SK-N-MC (cell line): ENCODE results near the gene STARD13.

Experiments used
- DNase-seq: peaks from one replicate; pipeline ENCODE4 v3.0.0-alpha.2; 2011; ENCODE audit warnings: low read depth, low spot score
- H3K27ac ChIP-seq: fragments of 200-600 bp; sonication (generic); 2 replicates; pipeline ENCODE4 v1.5.1; 2016; ENCODE audit warnings: mixed run types
- H3K36me3 ChIP-seq: fragments of 200-600 bp; sonication (generic); 2 replicates; pipeline ENCODE4 v1.6.1; 2017; ENCODE audit warnings: antibody characterized with exemption, low read length, mixed read lengths; ENCODE audit not compliant: insufficient read depth
- H3K4me3 ChIP-seq: fragments of 200-600 bp; sonication (generic); 2 replicates; pipeline ENCODE4 v1.5.1; 2016
- H3K9ac ChIP-seq: fragments of 200-600 bp; sonication (generic); 2 replicates; pipeline ENCODE4 v1.8.0; 2017; ENCODE audit warnings: mixed run types, mixed read lengths; ENCODE audit not compliant: insufficient read length
- H3K9me3 ChIP-seq: fragments of 200-600 bp; sonication (generic); 2 replicates; pipeline ENCODE4 v1.6.1; 2017; ENCODE audit warnings: low read depth, mild to moderate bottlenecking, antibody characterized with exemption, low read length, moderate library complexity, mixed read lengths
- EZH2 ChIP-seq: fragments of 200-600 bp; sonication (generic); IDR thresholded peaks from one replicate; pipeline ENCODE4 v1.6.1; 2017; ENCODE audit warnings: antibody characterized with exemption
- FOXP2 ChIP-seq: optimal IDR thresholded peaks from 2 replicates; pipeline ENCODE3; 2011; ENCODE audit warnings: mild to moderate bottlenecking, moderate library complexity; ENCODE audit not compliant: insufficient read depth; ENCODE audit errors: extremely low read length, control extremely low read depth
- POLR2AphosphoS5 ChIP-seq: IDR thresholded peaks from 2 replicates; pipeline ENCODE4 v1.6.1; 2012; ENCODE audit warnings: mild to moderate bottlenecking, low read depth, low read length, borderline replicate concordance

Gene STARD13

DNA sequence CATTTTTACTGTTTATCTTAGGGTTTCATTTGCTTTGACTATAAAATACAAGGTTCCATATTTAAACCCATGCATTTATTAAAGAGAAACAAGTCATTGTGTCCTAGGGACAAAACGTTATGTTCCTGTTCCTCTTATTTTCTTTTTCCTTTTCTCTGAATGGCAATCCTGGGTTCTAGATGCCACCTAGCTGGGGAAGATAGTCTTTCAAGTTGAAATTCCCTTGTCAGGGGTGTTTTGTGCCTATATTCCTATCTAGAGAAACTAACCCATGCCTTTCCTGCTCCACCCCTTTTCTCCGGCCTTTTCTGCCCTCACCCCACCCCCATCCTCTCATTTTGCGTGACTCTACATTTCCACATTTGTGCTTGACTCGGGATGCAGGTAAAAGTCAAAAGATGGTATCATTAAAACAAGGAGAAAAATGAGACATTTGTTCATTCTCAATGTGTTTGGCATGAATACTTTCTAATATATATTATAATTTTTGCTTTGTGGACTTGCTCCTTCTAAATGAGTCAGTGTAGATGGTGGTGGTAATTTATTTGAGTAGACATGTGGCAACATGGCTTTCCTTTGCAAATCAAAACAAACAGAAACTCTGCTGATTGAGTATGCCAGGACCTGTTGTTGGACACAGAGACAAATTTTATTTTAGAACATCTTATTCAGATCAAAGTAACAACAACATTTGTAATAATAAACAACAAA lies 26.8 kb upstream of the STARD13 start:
- Histone ChIP-seq H3K9ac (no peak overlapping the region), H3K9me3 (no peaks in the 10 kb centered on the region), H3K4me3 (no peak overlapping the region), H3K36me3 (no peaks in the 10 kb centered on the region), H3K27ac (no peak overlapping the region)
- DNase-seq, result no peak
- TF ChIP-seq FOXP2 (no peak), EZH2 (no peak), POLR2AphosphoS5 (no peak)

DNA sequence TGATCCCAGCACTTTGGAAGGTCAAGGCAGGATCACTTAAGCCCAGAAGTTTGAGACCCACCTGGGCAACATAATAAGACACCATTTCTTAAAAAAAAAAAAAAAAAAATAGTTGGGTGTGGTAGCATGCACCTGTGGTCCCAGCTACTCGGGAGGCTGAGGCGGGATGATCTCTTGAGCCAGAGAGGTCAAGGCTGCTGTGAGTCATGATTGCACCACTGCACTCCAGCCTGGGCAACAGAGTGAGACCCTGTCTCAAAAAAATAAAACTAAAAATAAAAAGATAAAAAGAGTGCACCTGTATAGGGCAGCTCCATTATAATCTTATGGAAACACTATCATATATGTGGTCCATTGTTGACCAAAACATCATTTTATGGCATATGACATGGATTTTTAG lies 25.5 kb upstream of the STARD13 start:
- no peak for DNase-seq
- no peak overlapping the region for H3K27ac ChIP-seq
- no peaks in the 10 kb centered on the region for H3K36me3 ChIP-seq
- TF ChIP-seq FOXP2, result no peak
- no peak for TF ChIP-seq EZH2
- TF ChIP-seq POLR2AphosphoS5, result no peak
- H3K9me3 ChIP-seq, result no peaks in the 10 kb centered on the region
- no peak overlapping the region for H3K9ac ChIP-seq
- H3K4me3 ChIP-seq, result no peak overlapping the region

DNA sequence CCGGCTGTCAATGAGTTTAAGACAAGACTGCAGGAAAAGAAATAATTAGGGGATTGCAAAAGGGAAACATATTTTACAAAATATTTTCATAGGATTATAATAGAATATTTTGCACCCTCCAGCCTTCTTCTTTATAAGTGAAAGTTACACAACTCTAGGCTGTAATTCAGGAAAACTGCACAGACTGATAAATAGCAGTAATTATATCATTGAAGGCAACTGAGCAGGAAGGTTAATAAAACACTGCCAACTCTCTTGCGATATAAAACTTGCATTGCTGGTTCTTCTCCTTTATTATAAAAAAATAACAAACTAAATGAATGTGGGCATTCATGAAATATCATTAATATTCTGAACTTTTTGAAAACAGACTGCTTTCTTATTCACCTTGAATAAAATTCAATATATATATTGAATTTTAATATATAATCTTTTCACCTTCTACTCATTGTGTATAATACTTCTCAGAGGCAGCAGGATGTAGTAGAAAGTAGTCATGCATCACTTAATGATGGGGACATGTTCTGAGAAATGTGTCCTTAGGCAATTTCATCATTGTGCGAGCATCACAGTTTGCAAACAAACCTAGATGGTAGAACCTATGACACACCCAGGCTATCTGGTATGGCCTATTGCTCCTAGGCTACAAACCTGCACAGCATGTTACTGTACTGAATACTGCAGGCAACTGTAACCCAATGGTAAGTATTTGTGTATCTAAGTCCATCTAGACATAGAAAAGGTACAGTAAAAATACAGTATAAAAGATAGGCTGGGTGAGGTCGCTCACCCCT lies 24.9 kb upstream of the STARD13 start:
- no peak for DNase-seq
- H3K27ac ChIP-seq, result no peak overlapping the region
- no peak for TF ChIP-seq EZH2
- TF ChIP-seq POLR2AphosphoS5, result no peak
- no peak for TF ChIP-seq FOXP2
- no peak overlapping the region for H3K9ac ChIP-seq
- no peaks in the 10 kb centered on the region for H3K36me3 ChIP-seq
- no peaks in the 10 kb centered on the region for H3K9me3 ChIP-seq
- no peak overlapping the region for H3K4me3 ChIP-seq

DNA sequence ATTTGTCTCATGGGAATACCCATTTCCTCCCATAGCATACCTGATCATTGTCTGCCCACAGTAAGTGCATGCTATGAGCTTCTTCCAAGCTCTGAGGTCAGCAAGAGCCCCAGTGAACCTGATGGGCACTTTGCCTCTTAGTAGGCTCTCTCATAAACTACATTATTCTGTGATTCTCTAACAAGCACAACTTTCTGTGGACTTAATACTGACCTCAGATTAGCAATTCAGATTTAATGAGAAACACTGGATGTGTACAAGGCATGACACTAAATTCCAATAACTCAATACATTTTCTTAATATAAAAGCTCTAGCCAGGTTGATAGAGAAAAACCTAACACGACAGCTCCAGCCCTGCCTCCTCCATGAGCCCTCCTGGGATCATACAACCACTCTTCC lies 23.3 kb upstream of the STARD13 start:
- H3K9ac ChIP-seq, result no peak overlapping the region
- DNase-seq, result no peak
- no peak overlapping the region for H3K27ac ChIP-seq
- H3K4me3 ChIP-seq, result no peak overlapping the region
- no peaks in the 10 kb centered on the region for H3K9me3 ChIP-seq
- TF ChIP-seq POLR2AphosphoS5 (no peak), EZH2 (no peak), FOXP2 (no peak)
- no peaks in the 10 kb centered on the region for H3K36me3 ChIP-seq

DNA sequence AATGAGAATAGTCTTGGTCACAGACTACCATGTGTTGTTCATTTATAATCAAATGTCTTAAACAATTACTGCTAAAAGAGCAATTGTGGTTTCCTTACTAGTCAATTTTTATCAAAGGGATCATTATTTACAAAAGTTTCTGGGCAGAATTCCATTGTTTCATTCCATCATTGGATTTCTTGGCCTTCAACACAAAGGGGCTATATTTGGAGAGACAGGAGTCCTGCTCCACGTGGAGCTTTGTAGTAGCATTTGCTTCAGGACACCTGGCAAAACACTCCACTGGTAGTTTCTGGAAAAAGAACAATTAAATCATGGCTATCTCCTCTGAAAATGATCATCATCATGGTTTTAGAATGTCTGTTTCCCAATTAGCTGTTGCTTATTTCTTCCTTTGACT lies 22.3 kb upstream of the STARD13 start:
- no peak overlapping the region for H3K4me3 ChIP-seq
- TF ChIP-seq FOXP2 (no peak), POLR2AphosphoS5 (no peak), EZH2 (no peak)
- H3K36me3 ChIP-seq, result no peaks in the 10 kb centered on the region
- no peak overlapping the region for H3K27ac ChIP-seq
- no peak for DNase-seq
- no peak overlapping the region for H3K9ac ChIP-seq
- no peaks in the 10 kb centered on the region for H3K9me3 ChIP-seq

DNA sequence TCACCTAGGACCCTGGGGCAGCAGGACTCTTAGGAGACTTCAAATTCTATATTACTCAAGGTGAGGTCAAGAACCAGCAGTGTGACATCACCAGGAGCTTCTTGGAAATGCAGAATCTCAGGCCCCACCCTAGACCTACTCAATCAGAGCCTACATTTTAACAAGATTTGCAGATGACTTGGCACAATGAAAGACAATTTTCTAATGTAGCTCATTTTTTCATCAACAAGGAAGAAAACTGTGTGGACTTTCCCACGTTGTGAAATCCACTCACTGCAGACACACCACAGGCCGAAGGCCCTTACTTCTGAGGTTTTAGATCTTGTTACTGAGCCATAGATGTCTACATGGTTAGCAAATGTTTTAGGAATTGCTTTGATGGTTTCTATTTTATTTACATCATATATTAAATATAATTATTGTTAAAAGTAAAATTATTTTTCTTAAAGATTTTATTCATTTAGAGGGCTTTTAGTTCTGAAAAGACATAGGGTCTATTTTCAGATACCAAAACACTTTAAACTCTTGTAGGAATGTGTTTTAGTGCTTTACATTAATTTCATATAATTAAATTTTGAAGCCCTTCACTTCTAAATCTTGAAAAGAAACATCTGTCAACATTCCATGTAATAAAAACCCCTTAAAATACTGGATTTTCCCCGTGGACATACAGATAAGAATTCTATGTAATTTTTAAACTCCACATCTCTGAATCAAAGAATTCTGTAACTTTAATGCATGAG lies 18.5 kb upstream of the STARD13 start:
- TF ChIP-seq POLR2AphosphoS5 (no peak), EZH2 (no peak), FOXP2 (no peak)

DNA sequence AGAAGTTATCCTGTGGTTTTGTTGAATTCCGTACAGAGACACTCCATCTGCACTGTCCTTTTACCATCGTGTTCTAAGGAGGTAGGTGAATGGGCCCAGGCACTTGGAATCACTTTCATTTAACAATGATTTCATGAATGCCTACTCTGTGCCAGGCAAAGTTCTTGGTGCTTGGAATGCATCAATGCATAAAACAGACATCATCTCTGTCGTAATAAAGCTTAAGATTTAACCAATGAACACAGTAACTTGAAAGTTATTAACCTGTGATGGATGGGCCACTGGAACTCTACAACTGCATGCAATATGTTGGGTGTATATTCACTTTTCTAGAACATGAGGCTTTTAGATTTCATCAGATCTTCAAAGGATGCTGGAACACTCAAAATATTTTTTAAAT lies 14.1 kb upstream of the STARD13 start:
- H3K36me3 ChIP-seq, result no peaks in the 10 kb centered on the region
- TF ChIP-seq FOXP2, result no peak
- TF ChIP-seq POLR2AphosphoS5, result no peak
- TF ChIP-seq EZH2, result no peak
- no peak overlapping the region for H3K9ac ChIP-seq
- H3K9me3 ChIP-seq, result no peaks in the 10 kb centered on the region
- DNase-seq, result no peak
- H3K4me3 ChIP-seq, result no peak overlapping the region
- no peak overlapping the region for H3K27ac ChIP-seq

More for the DNA sequence above, 18.5 kb upstream of the STARD13 start:
- no peak for DNase-seq
- Histone ChIP-seq H3K4me3 (no peak overlapping the region), H3K9me3 (no peaks in the 10 kb centered on the region), H3K27ac (no peak overlapping the region), H3K9ac (no peak overlapping the region), H3K36me3 (no peaks in the 10 kb centered on the region)

DNA sequence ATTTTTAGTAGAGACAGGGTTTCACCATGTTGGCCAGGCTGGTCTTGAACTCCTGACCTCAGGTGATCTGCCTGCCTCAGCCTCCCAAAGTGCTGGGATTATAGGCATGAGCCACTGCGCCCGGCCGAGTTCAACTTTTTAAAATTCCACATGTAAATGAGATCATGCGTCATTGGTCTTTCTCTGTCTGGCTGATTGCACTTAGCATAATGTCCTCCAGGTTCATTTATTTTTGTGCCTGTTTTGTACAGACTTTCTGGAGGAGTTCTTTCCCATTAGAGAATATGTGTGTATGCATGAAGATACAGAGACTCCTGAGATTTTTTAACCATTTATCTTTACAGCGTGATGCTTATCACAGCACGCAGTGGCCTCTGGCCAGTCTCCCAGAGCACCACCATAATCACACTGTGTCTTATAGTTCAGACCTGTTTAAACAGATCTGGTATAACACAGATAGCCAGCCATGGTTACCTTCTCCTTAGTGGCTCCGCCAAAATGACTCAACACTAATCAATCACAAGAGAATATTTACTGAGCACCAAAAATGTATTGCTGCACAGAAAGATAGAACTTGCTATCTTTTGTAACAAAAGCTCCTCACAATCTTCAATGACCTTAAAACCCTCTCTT lies 11.4 kb upstream of the STARD13 start:
- no peak overlapping the region for H3K4me3 ChIP-seq
- DNase-seq, result no peak
- no peak overlapping the region for H3K27ac ChIP-seq
- H3K9ac ChIP-seq, result no peak overlapping the region
- no peaks in the 10 kb centered on the region for H3K36me3 ChIP-seq
- no peak for TF ChIP-seq EZH2
- no peak for TF ChIP-seq FOXP2
- TF ChIP-seq POLR2AphosphoS5, result no peak
- H3K9me3 ChIP-seq, result no peaks in the 10 kb centered on the region
